DMS114 treated with DMSO at 0.1 percent for 48 hours (cell line): ENCODE results near the gene ARID1A.
"Not testable (repeated sequence)": the region's sequence is repeated elsewhere in the genome, so short reads cannot be mapped to it uniquely, and the experiment has no call there.

ENCODE experiments used
- DNase-seq: peaks from one replicate; lab custom pipeline; 2025; ENCODE audit not compliant: unreplicated experiment; lab: John Stamatoyannopoulos, UW

ARID1A gene

GRCh38 chr1:26697978-26698849 is 2.4 kb downstream of the ARID1A start:
- peak; percentile 79 for DNase-seq

GRCh38 chr1:26700711-26701110 is 4.9 kb downstream of the ARID1A start:
- DNase-seq = no peak

GRCh38 chr1:26701266-26701994 is 5.6 kb downstream of the ARID1A start:
- no peak for DNase-seq

GRCh38 chr1:26701995-26702679 is 6.3 kb downstream of the ARID1A start:
- no peak for DNase-seq

- no peak for DNase-seq
These were observed 6.8 kb downstream of the ARID1A start for GRCh38 chr1:26702680-26703038.

- DNase-seq = no peak
These were observed 7.7 kb downstream of the ARID1A start for GRCh38 chr1:26703478-26703877.

- no peak for DNase-seq
These were observed 8.8 kb downstream of the ARID1A start for GRCh38 chr1:26704629-26705028.

- not testable (repeated sequence) for DNase-seq
These were observed 9.4 kb downstream of the ARID1A start for GRCh38 chr1:26705227-26705626.

- DNase-seq = no peak
These were observed 10.0 kb downstream of the ARID1A start for GRCh38 chr1:26705788-26706311.

GRCh38 chr1:26706315-26706714 is 10.5 kb downstream of the ARID1A start:
- no peak for DNase-seq

GRCh38 chr1:26710811-26711210 is 15.0 kb downstream of the ARID1A start:
- no peak for DNase-seq

GRCh38 chr1:26711777-26712176 is 16.0 kb downstream of the ARID1A start:
- DNase-seq = no peak

GRCh38 chr1:26717017-26717491 is 21.2 kb downstream of the ARID1A start:
- no peak for DNase-seq

- no peak for DNase-seq
These were observed 23.4 kb downstream of the ARID1A start for GRCh38 chr1:26719205-26719604.

- no peak for DNase-seq
These were observed 26.0 kb downstream of the ARID1A start for GRCh38 chr1:26721669-26722355.

- DNase-seq = no peak
These were observed 27.5 kb downstream of the ARID1A start for GRCh38 chr1:26723013-26723991.

- DNase-seq = no peak
These were observed 28.3 kb downstream of the ARID1A start for GRCh38 chr1:26724118-26724517.

GRCh38 chr1:26724926-26725325 is 29.1 kb downstream of the ARID1A start:
- no peak for DNase-seq

- not testable (repeated sequence) for DNase-seq
These were observed 30.1 kb downstream of the ARID1A start for GRCh38 chr1:26725904-26726303.

- DNase-seq = no peak
These were observed 31.0 kb downstream of the ARID1A start for GRCh38 chr1:26726784-26727183.
